HG02840 (cell line): ENCODE results near the gene CDH12.
"Not testable (repeated sequence)": the region's sequence is repeated elsewhere in the genome, so short reads cannot be mapped to it uniquely, and the experiment has no call there.

Experiments used
- ATAC-seq: cut with Tn5 transposase; IDR thresholded peaks from one replicate; pipeline ENCODE4 v1.9.1; 2021; ENCODE audit warnings: mild to moderate bottlenecking, moderate library complexity, moderate number of reproducible peaks; ENCODE audit not compliant: unreplicated experiment, low FRiP score

CDH12 gene

DNA sequence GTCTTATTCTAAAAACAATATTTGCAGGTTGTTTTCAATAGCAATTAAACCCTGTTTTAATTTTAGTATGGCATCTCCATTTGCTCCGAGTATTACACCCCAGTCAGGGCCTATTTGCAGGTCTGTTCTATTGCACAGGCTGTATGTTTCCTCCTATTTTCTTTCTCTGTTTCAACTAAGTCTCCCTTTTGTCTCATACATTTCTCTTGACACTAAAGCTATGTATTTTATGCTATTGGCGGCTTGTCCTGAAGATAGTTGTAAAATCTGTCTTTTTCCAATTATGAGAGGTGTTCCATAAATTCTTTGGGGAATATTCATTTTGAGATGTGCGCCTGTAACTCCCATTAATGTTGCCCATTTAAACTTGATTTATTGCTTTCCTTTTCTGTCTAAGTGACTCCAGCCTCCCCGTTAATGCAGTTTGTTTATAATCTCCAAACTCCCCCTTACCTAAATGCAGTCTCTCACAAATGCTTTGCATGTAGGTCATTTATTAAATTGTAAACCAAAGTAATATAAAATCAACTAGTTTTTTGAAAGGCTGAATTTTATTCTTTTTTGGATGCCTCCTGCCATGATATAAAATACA lies 262.4 kb downstream of the CDH12 start:
- ATAC-seq = no peak

DNA sequence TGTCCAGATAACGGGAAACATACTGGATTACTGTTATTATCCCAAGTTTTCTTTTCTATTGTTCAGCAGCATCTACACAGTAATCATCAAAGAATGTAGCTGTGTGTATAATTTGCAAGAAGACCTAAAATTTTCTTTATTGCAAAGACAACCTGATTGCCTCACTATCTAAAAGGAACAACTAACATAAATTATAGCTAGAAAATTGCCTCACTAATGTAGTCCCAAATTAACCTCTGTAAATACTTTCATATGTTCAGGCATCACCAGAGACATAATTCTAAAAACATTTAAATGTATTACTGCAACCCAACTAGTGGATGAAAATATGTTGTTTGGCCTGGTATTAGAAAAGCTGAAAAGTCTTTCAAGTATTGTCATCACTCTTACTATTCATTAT lies 275.4 kb downstream of the CDH12 start:
- no peak for ATAC-seq

DNA sequence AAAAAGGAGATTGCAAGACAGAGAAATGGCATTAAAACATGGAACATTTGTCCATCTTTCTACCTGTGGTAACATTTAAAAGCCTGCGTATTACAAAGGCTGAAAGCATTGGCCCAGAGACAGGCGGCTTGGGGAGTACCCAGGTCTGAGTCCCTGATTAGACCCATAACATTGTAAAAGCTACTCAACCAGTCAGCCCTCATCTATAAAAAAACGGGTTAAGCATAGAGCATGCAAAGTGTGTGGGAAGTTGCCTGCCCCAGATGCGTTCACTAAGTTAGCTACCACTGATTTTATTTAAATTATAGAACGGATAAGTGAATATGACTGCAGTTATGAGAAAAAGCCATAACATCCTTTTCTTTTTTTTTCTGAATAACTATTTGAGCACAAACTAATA lies 276.1 kb downstream of the CDH12 start:
- no peak for ATAC-seq

- ATAC-seq = no peak
Measured at GRCh38 chr5:22572941-22573340, 280.2 kb downstream of the CDH12 start.

DNA sequence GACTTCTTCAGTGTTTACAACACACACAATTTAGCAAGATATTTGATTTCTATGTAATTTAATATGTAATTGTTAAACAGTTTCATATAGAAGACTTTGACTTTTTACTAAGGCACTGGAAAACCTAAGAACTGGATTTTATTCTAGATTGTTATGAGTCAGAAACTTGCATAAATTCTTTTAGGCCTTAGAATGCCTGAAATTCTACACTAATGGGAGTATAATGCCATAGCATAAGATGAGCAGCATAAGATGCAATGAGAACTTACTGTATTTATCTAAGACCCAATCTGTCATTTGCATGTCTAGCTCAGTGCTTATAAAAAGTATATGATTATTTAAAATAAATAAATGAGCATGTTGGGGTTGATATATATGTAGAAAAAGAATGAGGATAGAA lies 285.2 kb downstream of the CDH12 start:
- ATAC-seq = no peak

GRCh38 chr5:22560147-22560546 lies 293.0 kb downstream of the CDH12 start:
- ATAC-seq = no peak

DNA sequence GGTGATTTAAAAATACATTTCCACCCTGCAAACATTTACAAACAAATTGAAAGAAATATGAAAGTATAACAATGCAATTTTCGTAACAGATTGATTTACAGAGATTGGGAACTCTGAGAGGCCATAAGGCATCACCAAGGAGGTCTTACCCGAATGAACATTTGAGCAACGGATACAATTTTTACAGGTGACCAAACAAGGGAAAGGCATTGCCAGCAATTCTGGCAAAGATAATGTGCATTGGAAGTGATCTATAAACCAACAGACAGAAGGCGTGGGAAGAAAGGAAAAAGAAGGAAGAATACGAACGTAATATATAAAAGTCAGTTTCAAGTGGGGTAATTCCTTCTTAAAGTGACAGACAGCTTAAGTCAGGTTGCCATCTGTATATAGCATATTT lies 295.9 kb downstream of the CDH12 start:
- no peak for ATAC-seq

DNA sequence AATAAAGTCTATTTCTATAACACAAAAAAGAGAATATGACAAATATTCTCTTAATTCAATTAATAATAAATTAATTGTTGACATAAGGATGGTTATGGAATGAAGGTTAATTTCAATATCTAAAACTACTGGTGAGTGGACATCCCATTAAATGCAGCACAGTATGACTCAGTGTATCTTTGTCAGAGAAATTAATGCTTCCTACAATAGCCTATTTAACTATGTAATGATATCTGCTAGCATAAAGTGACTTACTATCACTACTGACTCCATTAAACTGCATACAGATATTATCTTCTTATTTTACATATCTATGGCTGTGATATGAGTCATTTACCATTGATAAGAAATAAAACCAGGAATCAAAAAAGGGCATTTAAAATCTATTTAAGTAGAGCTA lies 298.7 kb downstream of the CDH12 start:
- ATAC-seq = no peak

GRCh38 chr5:22549876-22550671 lies 303.1 kb downstream of the CDH12 start:
- ATAC-seq = no peak

DNA sequence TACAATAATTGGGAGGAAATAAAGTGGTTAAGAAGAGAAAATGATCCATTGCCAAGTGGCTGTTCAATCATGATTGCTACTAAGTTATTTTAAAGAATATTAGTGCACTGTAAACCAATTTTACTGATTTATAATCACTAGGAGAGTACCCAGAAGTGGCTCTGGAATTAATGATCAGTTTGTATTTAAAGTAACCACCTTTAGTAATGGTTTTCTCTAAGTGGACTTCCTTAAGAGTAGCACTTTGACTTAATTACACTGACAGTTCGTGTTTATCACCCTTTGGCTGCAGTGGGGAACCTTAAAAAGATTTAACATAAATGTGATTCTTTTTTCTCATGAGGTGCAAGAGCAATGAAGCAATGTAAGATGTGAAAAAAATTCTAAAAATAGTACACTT lies 310.8 kb downstream of the CDH12 start:
- ATAC-seq = no peak

DNA sequence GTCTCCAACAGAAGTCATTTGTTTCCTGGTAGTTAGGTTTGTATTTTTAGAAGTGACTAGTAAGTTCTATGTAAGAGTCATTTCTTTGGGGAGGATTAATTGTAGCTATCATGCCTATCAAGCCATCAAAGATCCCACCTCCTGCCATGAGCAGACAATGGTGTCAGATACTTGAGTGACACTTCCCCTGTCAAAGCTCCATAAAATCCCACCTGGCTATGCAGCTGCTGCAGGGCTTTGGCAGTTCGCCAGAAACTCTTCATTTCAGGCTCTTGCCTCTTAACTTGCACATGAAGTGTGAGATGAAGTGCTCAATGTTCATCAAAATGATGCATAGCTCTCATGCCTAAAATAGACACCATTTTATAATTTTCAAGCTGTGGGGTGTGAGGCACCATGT lies 312.1 kb downstream of the CDH12 start:
- ATAC-seq = no peak

DNA sequence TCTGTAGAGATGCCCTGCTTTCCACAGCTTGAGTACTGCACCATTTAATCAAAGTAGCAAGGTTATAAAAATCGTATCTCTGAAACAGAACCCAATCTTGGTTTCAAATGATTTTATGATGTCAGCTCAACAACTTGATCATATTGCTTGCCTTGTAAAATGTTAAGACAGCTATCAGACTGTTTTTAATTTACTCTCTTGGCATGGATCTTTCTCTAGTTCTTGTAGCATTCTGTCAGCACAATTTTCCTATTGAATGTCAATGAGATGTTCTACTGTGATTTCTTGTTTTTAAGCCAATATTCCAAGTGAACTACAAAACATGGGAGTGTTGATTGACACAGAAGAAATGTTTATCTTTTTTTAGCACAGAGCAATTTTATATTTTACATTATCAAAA lies 313.4 kb downstream of the CDH12 start:
- no peak for ATAC-seq

- ATAC-seq = no peak
Measured at GRCh38 chr5:22531986-22532385, 321.2 kb downstream of the CDH12 start.

DNA sequence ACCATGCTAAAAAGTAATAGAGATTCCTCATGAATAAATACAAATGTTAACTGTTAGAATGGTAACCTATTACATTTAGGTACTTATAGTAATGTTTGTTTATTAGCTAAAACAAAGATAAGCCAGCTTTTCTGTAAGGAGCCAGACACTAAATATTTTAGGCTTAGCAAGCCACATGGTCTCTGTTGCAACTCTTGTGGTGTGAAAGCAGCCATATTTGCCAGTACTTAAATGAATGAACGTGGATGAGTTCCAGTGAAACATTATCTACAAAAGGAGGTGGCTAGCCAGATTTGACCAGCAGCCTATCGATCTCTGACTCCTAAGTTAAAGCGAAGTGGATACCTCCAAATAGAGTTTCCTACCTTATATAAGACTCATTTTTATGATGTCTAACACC lies 331.6 kb downstream of the CDH12 start:
- no peak for ATAC-seq

GRCh38 chr5:22516497-22516896 lies 336.6 kb downstream of the CDH12 start:
- not testable (repeated sequence) for ATAC-seq

DNA sequence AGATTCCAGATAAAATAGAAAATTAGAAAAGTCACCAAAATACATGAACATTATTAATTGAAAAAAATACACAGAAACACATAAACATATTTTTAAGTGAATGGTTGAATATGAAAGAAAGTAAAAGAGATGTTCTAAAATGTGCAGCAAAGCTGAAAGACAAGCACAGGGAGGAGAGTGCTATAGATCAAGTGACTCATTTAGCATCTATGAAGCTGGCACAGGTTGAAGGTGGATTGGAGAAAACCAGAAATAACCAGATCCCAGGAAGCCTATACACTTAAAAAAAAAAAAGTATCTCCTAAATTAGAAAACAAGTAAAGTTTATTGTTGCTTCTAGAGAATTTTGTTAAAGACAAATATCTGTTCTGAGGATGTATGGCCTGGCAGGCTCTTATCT lies 338.9 kb downstream of the CDH12 start:
- no peak for ATAC-seq

- ATAC-seq = no peak
Measured at GRCh38 chr5:22505891-22506290, 347.3 kb downstream of the CDH12 start.

DNA sequence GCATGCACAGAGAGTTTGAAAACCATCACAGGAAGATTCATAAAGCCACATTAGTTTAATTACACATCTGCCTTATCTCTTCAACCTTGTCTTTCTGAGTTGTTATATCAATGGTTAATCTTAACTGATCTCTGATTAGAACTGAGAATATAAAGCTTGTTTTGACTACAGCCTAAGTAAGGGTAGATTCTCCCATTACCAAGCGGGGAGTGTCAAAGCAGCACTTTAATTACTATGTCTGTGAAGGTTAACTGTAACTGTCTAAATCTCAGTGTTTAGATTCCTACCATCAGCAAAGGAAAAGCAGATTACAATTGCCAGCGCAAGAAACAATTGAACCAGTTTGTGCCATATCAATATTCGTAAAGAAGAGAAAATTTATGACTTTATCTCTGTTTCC lies 348.7 kb downstream of the CDH12 start:
- ATAC-seq = no peak

DNA sequence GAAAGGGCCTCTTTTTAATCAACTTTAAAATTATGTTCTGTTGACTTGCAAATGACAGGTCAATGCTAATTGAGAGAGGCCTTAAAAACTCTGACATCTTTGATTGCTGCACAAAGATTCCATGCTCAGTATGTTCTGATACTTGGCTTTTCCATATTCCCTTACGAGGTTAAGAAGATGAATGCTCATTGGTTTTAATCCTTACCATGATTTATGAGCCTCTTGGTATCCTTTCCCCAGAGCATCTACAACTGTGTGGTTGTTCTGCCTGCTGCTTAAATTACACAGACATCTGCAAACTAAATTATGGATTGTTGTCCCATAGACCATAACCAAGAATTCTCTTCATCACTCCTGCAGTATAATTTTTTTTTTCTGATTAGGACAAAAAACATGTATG lies 352.6 kb downstream of the CDH12 start:
- ATAC-seq = no peak

DNA sequence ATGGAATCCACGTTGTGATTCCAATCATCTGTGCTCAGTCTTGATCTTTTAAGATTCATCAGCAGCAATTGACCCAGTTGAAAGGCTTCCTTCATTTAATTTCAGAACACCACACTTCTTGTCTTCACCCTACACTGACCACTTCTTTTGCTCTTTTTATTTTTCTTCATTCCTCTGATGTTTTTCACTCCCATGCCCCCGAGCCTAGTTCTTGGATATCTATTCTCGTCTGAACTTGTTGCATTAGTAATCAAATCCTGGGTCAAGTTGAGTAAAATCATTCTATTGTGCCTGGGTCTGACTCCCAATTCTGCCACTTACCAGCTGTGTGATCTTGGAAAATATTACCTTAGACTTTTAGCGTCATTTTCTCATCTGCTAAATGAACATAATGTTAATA lies 356.5 kb downstream of the CDH12 start:
- no peak for ATAC-seq

GRCh38 chr5:22495016-22495720 lies 358.0 kb downstream of the CDH12 start:
- no peak for ATAC-seq

DNA sequence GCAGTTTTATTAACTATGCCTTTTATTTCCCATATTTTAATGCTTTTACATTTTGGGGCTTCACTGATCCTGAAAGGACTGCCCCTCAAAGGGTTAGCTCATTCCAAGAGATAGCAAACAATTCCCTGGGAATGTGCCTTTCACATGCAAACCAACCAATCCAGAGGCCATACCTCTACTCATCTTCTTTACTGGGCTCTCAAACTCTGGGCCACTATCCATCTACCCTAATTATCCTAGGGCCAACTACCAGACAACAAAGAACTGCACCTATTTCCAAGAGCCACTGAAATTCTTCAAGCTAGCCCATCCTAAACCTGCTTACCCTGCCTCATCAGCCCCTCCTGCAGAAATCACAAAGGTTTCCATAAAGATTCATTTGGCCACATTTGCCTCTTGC lies 364.7 kb downstream of the CDH12 start:
- no peak for ATAC-seq
